Breast epithelium (tissue), 3 donors: ENCODE measurements around the gene PIK3R2.

Experiments used
- CTCF ChIP-seq, 3 donors: fragments of 450-650 bp; IDR thresholded peaks; one replicate each; pipeline ENCODE4 v1.5.1; 2016 to 2017; ENCODE audit warnings: antibody characterized with exemption in 3 of 3, mild to moderate bottlenecking in 3 of 3, moderate library complexity in 3 of 3
- POLR2A ChIP-seq: fragments of 450-650 bp; IDR thresholded peaks from one replicate; pipeline ENCODE4 v1.6.1; 2016; ENCODE audit warnings: antibody characterized with exemption, mild to moderate bottlenecking, moderate library complexity

- no peak for TF ChIP-seq CTCF (IDR thresholded peaks at IDR 0.05)
- no peak for TF ChIP-seq POLR2A
Measured at GRCh38 chr19:18202778-18203407, 49.9 kb downstream of the PIK3R2 start.
